ENCODE measurements around the gene TATDN3. TPM values are rescaled to one million over a fixed set of nuclear protein-coding genes. Genes with fewer than 3 reads are reported as not detected.

The TATDN3 gene
- total and polyA plus RNA-seq, 9 of the 15 experiments (the other 6 are each of a cell fraction or from before 2014, with no cell fraction given), result 18.3 to 79.9 (median 28.2) TPM

DNA sequence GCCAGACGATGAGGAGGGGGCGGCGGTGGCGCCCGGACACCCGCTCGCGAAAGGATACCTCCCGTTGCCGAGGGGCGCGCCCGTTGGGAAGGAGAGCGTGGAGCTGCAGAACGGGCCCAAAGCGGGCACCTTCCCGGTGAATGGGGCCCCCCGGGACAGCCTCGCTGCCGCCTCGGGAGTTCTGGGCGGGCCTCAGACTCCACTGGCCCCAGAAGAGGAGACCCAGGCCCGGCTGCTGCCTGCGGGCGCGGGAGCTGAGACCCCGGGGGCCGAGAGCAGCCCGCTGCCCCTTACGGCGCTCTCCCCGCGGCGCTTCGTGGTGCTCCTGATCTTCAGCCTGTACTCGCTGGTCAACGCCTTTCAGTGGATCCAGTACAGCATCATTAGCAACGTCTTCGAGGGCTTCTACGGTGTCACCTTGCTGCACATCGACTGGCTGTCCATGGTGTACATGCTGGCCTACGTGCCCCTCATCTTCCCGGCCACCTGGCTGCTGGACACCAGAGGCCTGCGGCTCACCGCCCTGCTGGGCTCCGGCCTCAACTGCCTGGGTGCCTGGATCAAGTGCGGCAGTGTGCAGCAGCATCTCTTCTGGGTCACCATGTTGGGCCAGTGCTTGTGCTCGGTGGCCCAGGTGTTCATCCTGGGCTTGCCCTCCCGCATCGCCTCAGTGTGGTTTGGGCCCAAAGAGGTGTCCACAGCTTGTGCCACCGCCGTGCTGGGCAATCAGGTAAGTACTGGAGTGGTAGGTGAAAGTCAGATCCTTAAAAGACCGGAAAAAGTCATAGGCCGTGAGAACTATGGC lies 67.0 kb downstream of the TATDN3 start (continued):
- peak; percentile 17; the same call in 1 of the 2 replicates for TF ChIP-seq TEAD4 (IDR thresholded peaks at IDR 0.05; ENCODE audit: low read length)
- TF ChIP-seq TEAD4 (CRISPR knock-in tag; IDR thresholded peaks at IDR 0.05; ENCODE audit: borderline replicate concordance), result no peak
- TF ChIP-seq CBFA2T3 (IDR thresholded peaks at IDR 0.05), result no peak
- TF ChIP-seq, protein P1, sequence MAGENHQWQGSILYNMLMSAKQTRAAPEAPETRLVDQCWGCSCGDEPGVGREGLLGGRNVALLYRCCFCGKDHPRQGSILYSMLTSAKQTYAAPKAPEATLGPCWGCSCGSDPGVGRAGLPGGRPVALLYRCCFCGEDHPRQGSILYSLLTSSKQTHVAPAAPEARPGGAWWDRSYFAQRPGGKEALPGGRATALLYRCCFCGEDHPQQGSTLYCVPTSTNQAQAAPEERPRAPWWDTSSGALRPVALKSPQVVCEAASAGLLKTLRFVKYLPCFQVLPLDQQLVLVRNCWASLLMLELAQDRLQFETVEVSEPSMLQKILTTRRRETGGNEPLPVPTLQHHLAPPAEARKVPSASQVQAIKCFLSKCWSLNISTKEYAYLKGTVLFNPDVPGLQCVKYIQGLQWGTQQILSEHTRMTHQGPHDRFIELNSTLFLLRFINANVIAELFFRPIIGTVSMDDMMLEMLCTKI (IDR thresholded peaks at IDR 0.05; ENCODE audit: partially characterized antibody), result no peak
- TF ChIP-seq, protein P2, sequence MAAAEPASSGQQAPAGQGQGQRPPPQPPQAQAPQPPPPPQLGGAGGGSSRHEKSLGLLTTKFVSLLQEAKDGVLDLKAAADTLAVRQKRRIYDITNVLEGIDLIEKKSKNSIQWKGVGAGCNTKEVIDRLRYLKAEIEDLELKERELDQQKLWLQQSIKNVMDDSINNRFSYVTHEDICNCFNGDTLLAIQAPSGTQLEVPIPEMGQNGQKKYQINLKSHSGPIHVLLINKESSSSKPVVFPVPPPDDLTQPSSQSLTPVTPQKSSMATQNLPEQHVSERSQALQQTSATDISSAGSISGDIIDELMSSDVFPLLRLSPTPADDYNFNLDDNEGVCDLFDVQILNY (CRISPR knock-in tag; IDR thresholded peaks at IDR 0.05), result peak; percentile 41; the same call in 1 of the 2 replicates
- TF ChIP-seq, protein P3, sequence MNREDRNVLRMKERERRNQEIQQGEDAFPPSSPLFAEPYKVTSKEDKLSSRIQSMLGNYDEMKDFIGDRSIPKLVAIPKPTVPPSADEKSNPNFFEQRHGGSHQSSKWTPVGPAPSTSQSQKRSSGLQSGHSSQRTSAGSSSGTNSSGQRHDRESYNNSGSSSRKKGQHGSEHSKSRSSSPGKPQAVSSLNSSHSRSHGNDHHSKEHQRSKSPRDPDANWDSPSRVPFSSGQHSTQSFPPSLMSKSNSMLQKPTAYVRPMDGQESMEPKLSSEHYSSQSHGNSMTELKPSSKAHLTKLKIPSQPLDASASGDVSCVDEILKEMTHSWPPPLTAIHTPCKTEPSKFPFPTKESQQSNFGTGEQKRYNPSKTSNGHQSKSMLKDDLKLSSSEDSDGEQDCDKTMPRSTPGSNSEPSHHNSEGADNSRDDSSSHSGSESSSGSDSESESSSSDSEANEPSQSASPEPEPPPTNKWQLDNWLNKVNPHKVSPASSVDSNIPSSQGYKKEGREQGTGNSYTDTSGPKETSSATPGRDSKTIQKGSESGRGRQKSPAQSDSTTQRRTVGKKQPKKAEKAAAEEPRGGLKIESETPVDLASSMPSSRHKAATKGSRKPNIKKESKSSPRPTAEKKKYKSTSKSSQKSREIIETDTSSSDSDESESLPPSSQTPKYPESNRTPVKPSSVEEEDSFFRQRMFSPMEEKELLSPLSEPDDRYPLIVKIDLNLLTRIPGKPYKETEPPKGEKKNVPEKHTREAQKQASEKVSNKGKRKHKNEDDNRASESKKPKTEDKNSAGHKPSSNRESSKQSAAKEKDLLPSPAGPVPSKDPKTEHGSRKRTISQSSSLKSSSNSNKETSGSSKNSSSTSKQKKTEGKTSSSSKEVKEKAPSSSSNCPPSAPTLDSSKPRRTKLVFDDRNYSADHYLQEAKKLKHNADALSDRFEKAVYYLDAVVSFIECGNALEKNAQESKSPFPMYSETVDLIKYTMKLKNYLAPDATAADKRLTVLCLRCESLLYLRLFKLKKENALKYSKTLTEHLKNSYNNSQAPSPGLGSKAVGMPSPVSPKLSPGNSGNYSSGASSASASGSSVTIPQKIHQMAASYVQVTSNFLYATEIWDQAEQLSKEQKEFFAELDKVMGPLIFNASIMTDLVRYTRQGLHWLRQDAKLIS (CRISPR knock-in tag; IDR thresholded peaks at IDR 0.05), result 0 out of 2 replicates have a peak, but pooled peaks have one; percentile 16
- TF ChIP-seq CBFB (CRISPR knock-in tag; IDR thresholded peaks at IDR 0.05), result peak; percentile 77; the same call in 1 of the 2 replicates
- TF ChIP-seq, protein P4, sequence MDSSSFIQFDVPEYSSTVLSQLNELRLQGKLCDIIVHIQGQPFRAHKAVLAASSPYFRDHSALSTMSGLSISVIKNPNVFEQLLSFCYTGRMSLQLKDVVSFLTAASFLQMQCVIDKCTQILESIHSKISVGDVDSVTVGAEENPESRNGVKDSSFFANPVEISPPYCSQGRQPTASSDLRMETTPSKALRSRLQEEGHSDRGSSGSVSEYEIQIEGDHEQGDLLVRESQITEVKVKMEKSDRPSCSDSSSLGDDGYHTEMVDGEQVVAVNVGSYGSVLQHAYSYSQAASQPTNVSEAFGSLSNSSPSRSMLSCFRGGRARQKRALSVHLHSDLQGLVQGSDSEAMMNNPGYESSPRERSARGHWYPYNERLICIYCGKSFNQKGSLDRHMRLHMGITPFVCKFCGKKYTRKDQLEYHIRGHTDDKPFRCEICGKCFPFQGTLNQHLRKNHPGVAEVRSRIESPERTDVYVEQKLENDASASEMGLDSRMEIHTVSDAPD (CRISPR knock-in tag; IDR thresholded peaks at IDR 0.05), result no peak
- no peak for TF ChIP-seq MTA1 (IDR thresholded peaks at IDR 0.05; ENCODE audit: borderline replicate concordance)
- TF ChIP-seq MYNN (IDR thresholded peaks at IDR 0.05), result no peak
- TF ChIP-seq MYNN (CRISPR knock-in tag; IDR thresholded peaks at IDR 0.05), result no peak
- no peak for TF ChIP-seq GTF2F1 (IDR thresholded peaks at IDR 0.05; ENCODE audit: low read depth, low read length)
- TF ChIP-seq EWSR1 (IDR thresholded peaks at IDR 0.05; ENCODE audit: borderline replicate concordance, low read depth, partially characterized antibody), result no peak
- TF ChIP-seq, protein P5, sequence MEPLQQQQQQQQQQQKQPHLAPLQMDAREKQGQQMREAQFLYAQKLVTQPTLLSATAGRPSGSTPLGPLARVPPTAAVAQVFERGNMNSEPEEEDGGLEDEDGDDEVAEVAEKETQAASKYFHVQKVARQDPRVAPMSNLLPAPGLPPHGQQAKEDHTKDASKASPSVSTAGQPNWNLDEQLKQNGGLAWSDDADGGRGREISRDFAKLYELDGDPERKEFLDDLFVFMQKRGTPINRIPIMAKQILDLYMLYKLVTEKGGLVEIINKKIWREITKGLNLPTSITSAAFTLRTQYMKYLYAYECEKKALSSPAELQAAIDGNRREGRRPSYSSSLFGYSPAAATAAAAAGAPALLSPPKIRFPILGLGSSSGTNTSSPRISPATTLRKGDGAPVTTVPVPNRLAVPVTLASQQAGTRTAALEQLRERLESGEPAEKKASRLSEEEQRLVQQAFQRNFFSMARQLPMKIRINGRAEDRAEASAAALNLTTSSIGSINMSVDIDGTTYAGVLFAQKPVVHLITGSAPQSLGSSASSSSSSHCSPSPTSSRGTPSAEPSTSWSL (CRISPR knock-in tag; IDR thresholded peaks at IDR 0.05; ENCODE audit: borderline replicate concordance), result no peak
- TF ChIP-seq, protein P6, sequence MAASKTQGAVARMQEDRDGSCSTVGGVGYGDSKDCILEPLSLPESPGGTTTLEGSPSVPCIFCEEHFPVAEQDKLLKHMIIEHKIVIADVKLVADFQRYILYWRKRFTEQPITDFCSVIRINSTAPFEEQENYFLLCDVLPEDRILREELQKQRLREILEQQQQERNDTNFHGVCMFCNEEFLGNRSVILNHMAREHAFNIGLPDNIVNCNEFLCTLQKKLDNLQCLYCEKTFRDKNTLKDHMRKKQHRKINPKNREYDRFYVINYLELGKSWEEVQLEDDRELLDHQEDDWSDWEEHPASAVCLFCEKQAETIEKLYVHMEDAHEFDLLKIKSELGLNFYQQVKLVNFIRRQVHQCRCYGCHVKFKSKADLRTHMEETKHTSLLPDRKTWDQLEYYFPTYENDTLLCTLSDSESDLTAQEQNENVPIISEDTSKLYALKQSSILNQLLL (CRISPR knock-in tag; IDR thresholded peaks at IDR 0.05; ENCODE audit: borderline replicate concordance), result no peak
- no peak for TF ChIP-seq SRSF7 (optimal IDR thresholded peaks at IDR 0.05; ENCODE audit: low read depth, low read length)
- TF ChIP-seq NCOA4 (IDR thresholded peaks at IDR 0.05; ENCODE audit: partially characterized antibody), result no peak
